SKM-1 (cell line): Measurements from ENCODE around the gene SENP8.
"Not testable (repeated sequence)": the region's sequence is repeated elsewhere in the genome, so short reads cannot be mapped to it uniquely, and the experiment has no call there.

Experiments used
- DNase-seq: peaks from one replicate; lab custom pipeline; 2025; ENCODE audit not compliant: unreplicated experiment; lab: John Stamatoyannopoulos, UW

Gene SENP8

GRCh38 chr15:72154316-72154715 is 36.1 kb downstream of the SENP8 start:
- no peak for DNase-seq

GRCh38 chr15:72155003-72155621 is 36.9 kb downstream of the SENP8 start:
- no peak for DNase-seq

GRCh38 chr15:72155635-72156616 is 37.7 kb downstream of the SENP8 start:
- peak; percentile 80 for DNase-seq

GRCh38 chr15:72156928-72157327 is 38.7 kb downstream of the SENP8 start:
- peak; percentile 31 for DNase-seq

- no peak for DNase-seq
These were observed 42.6 kb downstream of the SENP8 start for GRCh38 chr15:72160696-72161245.

- no peak for DNase-seq
These were observed 43.3 kb downstream of the SENP8 start for GRCh38 chr15:72161361-72162132.

GRCh38 chr15:72162569-72162968 is 44.4 kb downstream of the SENP8 start:
- DNase-seq = no peak

GRCh38 chr15:72163719-72164118 is 45.5 kb downstream of the SENP8 start:
- DNase-seq = no peak

GRCh38 chr15:72166716-72167417 is 48.7 kb downstream of the SENP8 start:
- DNase-seq = no peak

- DNase-seq = no peak
These were observed 49.2 kb downstream of the SENP8 start for GRCh38 chr15:72167445-72167844.

- DNase-seq = no peak
These were observed 50.1 kb downstream of the SENP8 start for GRCh38 chr15:72168131-72168807.

GRCh38 chr15:72168808-72169190 is 50.6 kb downstream of the SENP8 start:
- DNase-seq = no peak

GRCh38 chr15:72169236-72169920 is 51.2 kb downstream of the SENP8 start:
- DNase-seq = no peak

GRCh38 chr15:72169921-72170611 is 51.9 kb downstream of the SENP8 start:
- no peak for DNase-seq

GRCh38 chr15:72170691-72171090 is 52.5 kb downstream of the SENP8 start:
- DNase-seq = no peak

GRCh38 chr15:72171978-72172377 is 53.8 kb downstream of the SENP8 start:
- DNase-seq = not testable (repeated sequence)

- no peak for DNase-seq
These were observed 54.6 kb downstream of the SENP8 start for GRCh38 chr15:72172796-72173195.

- no peak for DNase-seq
These were observed 55.2 kb downstream of the SENP8 start for GRCh38 chr15:72173401-72173800.
